LNCAP (cell line): Measurements from ENCODE around the gene EFR3B.

Source experiments
- CTCF ChIP-seq: fragments of 450-650 bp; IDR thresholded peaks from 2 replicates; pipeline ENCODE4 v1.5.1; 2017; ENCODE audit warnings: mild to moderate bottlenecking

Gene EFR3B

GRCh38 chr2:25177211-25177611 is 135.3 kb downstream of the EFR3B start:
- no peak for TF ChIP-seq CTCF

GRCh38 chr2:25178976-25179375 is 137.1 kb downstream of the EFR3B start:
- TF ChIP-seq CTCF, result no peak

GRCh38 chr2:25184254-25184653 is 142.4 kb downstream of the EFR3B start:
- TF ChIP-seq CTCF, result no peak

GRCh38 chr2:25187729-25188350 is 146.0 kb downstream of the EFR3B start:
- no peak for TF ChIP-seq CTCF

- TF ChIP-seq CTCF, result no peak
These were observed 146.5 kb downstream of the EFR3B start for GRCh38 chr2:25188405-25188804.

GRCh38 chr2:25190536-25190935 is 148.7 kb downstream of the EFR3B start:
- TF ChIP-seq CTCF, result no peak

- TF ChIP-seq CTCF, result no peak
These were observed 152.8 kb downstream of the EFR3B start for GRCh38 chr2:25194576-25195122.
